Adrenal gland (tissue), 12 donors: Measurements from ENCODE around the gene PLD1. TPM values are rescaled to one million over a fixed set of nuclear protein-coding genes. Genes with fewer than 3 reads are reported as not detected.
A peak's percentile ranks its signal among the peaks of the same experiment; 100 is the strongest.
"Not testable (repeated sequence)": the region's sequence is repeated elsewhere in the genome, so short reads cannot be mapped to it uniquely, and the experiment has no call there.

ENCODE experiments used
- DNase-seq, 7 donors: peaks; one replicate each; pipeline ENCODE4 v3.0.0-alpha.2; 2019 to 2020
- H3K27ac ChIP-seq, 5 donors: fragments of 200-600 bp; sonication (generic) in 4 of 5; 1 replicate in 3 of 5; 2 replicates in 2 of 5; pipeline versions ENCODE4 v1.5.1 to v1.8.0; 2016 to 2020; ENCODE audit warnings: mild to moderate bottlenecking in 1 of 5
- H3K27me3 ChIP-seq: fragments of 200-600 bp; 2 replicates; pipeline ENCODE4 v1.8.0; 2021
- H3K36me3 ChIP-seq, 2 donors: fragments of 200-600 bp; replicated peaks in 1 of 2; 1 replicate in 1 of 2; 2 replicates in 1 of 2; pipeline versions ENCODE4 v1.5.1 to v1.8.0; 2018 to 2022
- H3K4me1 ChIP-seq, 2 donors: fragments of 200-600 bp; replicated peaks in 1 of 2; 1 replicate in 1 of 2; 2 replicates in 1 of 2; pipeline versions ENCODE4 v1.5.1 to v1.8.0; 2018 to 2021
- H3K4me3 ChIP-seq, 4 donors: fragments of 200-600 bp; sonication (generic) in 3 of 4; one replicate each; pipeline ENCODE4 v1.5.1; 2016 to 2018
- H3K9me3 ChIP-seq, 3 donors: fragments of 200-600 bp; sonication (generic) in 1 of 3; replicated peaks in 1 of 3; 1 replicate in 2 of 3; 2 replicates in 1 of 3; pipeline versions ENCODE4 v1.5.1 to v1.8.0; 2016 to 2021
- POLR2A ChIP-seq, 2 donors: fragments of 450-650 bp; IDR thresholded peaks; one replicate each; pipeline ENCODE4 v1.6.1; 2017; ENCODE audit warnings: antibody characterized with exemption in 2 of 2, mild to moderate bottlenecking in 2 of 2, moderate library complexity in 1 of 2
- WGBS, 4 donors: extraction: QIAGEN DNeasy Blood & Tissue Kit in 2 of 4; methylation state at CpG; one replicate each; pipeline versions ENCODE4 v1.1.5 to v1.1.7; 2013 to 2017; 5-methylcytosine and 5-hydroxymethylcytosine counted together
- intact Hi-C, 2 donors: fragments of 100-400 bp; cut with DNase I; formaldehyde crosslinking; loops; one replicate each; pipeline versions ENCODE4 v1.14.1 to v1.15.0; 2022 to 2023
- polyA plus RNA-seq, 3 donors: library from polyadenylated mRNA; stranded (reverse); fragments of 200-250 nt in 2 of 3; fragments of 350-450 nt in 1 of 3; fragmentation: Illumina TruSeq in 1 of 3; extraction: RNeasy Lipid Tissue Mini Kit (QIAGEN cat#74804) in 1 of 3; gene quantifications; one replicate each; pipeline ENCODE4 v1.2.3, GENCODE V29; 2013 to 2014
- total RNA-seq, 9 donors: library from RNA; depleted of rRNA in 4 of 9; stranded (reverse); fragments of >200 nt in 4 of 9; fragments of 120-200 nt in 1 of 9; fragmentation: NEBNext Ultra II Directional in 1 of 9; extraction: Animal tissue kit (Norgen Biotek cat#: 25700) in 1 of 9; gene quantifications; one replicate each; pipeline versions ENCODE4 v1.1.0 to v1.2.4, GENCODE V29; 2013 to 2023
- TF ChIP-seq, protein P1 (sequence below), 6 experiments: fragments of 450-650 bp in 4 of 6; fragments of 200-600 bp in 2 of 6; sonication (generic) in 1 of 6; IDR thresholded peaks; 1 replicate in 5 of 6; 2 replicates in 1 of 6; pipeline versions ENCODE4 v1.5.1 to v1.8.0; 2016 to 2021; ENCODE audit warnings: antibody characterized with exemption in 6 of 6, mild to moderate bottlenecking in 2 of 6, moderate library complexity in 1 of 6
- donor health status: healthy with polysubstance abuse.
- donor health status: Bipolar disorder and iron deficiency.
- donor health status: DM: yes; HTN: yes; CAD: no.
- donor health status: DM: no; HTN: no; CAD: no.
- donor health status: DM: no; HTN: no; CAD: no.
- donor health status: DM: yes; HTN: yes; CAD: no.

The PLD1 gene
- total and polyA plus RNA-seq, 12 donors, result 25.7 to 178 (median 94.5) TPM

DNA sequence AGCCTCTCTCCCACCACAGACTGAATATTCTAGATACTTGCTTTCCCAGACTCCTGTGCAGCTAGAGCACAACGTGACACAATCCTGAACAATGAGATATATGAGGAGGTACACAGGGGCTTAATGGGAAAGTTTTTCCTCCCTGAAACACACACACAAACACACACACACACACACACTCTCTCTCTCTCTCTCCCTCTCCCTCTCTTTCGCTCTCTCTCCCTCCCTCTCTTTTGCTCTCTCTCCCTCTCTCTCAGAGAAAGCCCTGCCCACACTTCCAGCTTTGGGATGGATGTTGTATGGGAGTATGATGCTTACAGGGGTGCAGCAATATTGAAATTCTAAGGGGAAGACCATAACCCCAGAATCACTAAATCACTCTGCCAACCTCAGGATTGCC, 110.1 kb downstream of the PLD1 start:
- 77 to 91% (median 86%) methylated on average over 2 of the region's 2 CpGs for WGBS, 4 donors
- Histone ChIP-seq H3K4me1 (peaks cover 6 to 12% of the 10 kb centered on the region in 2 donors), H3K27me3 (no peaks in the 10 kb centered on the region), H3K4me3 (no peak overlapping the region), H3K27ac (no peak overlapping the region), H3K9me3 (peaks cover 0 to 7% (median 4%) of the 10 kb centered on the region in 3 donors), H3K36me3 (no peaks in the 10 kb centered on the region)
- TF ChIP-seq POLR2A (IDR thresholded peaks at IDR 0.05), result no peak
- no peak for DNase-seq
- intact Hi-C loops, result loop anchor here in 1 of 2 donors (10.0 kb wide), 1 partner anchor 65 kb away; no protein-coding TSS in a partner anchor

DNA sequence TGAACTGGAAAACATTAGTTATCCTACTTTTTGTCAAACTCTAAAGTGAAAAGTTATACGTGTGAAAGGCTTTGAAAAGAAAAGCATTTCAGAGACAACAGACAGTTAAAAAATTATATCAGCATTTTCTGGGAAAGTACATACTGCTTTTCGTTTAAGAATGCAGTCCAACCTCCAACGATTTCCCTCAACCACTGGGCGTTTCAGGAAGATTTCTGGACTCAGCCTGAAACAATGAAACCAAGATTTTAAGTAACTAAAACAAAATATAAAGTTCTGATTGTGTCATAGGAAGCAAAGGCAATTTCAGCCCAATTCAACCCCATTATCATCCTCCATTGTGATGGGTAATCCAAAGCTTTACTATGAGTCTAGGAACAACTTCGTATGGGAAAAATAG, 110.7 kb downstream of the PLD1 start:
- TF ChIP-seq POLR2A (IDR thresholded peaks at IDR 0.05), result no peak
- TF ChIP-seq, protein P1, sequence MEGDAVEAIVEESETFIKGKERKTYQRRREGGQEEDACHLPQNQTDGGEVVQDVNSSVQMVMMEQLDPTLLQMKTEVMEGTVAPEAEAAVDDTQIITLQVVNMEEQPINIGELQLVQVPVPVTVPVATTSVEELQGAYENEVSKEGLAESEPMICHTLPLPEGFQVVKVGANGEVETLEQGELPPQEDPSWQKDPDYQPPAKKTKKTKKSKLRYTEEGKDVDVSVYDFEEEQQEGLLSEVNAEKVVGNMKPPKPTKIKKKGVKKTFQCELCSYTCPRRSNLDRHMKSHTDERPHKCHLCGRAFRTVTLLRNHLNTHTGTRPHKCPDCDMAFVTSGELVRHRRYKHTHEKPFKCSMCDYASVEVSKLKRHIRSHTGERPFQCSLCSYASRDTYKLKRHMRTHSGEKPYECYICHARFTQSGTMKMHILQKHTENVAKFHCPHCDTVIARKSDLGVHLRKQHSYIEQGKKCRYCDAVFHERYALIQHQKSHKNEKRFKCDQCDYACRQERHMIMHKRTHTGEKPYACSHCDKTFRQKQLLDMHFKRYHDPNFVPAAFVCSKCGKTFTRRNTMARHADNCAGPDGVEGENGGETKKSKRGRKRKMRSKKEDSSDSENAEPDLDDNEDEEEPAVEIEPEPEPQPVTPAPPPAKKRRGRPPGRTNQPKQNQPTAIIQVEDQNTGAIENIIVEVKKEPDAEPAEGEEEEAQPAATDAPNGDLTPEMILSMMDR (IDR thresholded peaks at IDR 0.05), result no peak
- no peak overlapping the region for H3K27ac ChIP-seq
- intact Hi-C loops, result no loop called here
- no peak overlapping the region for H3K4me3 ChIP-seq
- H3K9me3 ChIP-seq, result peaks cover 0 to 7% (median 4%) of the 10 kb centered on the region in 3 donors
- DNase-seq, result no peak
- H3K27me3 ChIP-seq, result no peaks in the 10 kb centered on the region
- peaks cover 10 to 18% of the 10 kb centered on the region in 2 donors for H3K4me1 ChIP-seq
- no peaks in the 10 kb centered on the region for H3K36me3 ChIP-seq
- WGBS, 4 donors, result 72 to 80% (median 76%) methylated on average over 5 of the region's 5 CpGs

- H3K4me3 ChIP-seq, result no peak overlapping the region
- H3K27me3 ChIP-seq, result no peaks in the 10 kb centered on the region
- no peak overlapping the region for H3K27ac ChIP-seq
- TF ChIP-seq POLR2A (IDR thresholded peaks at IDR 0.05), result no peak
- TF ChIP-seq, protein P1 (IDR thresholded peaks at IDR 0.05), result no peak
- intact Hi-C loops, result no loop called here
- WGBS, 4 donors, result 79 to 92% (median 88%) methylated on average over 6 of the region's 6 CpGs
- DNase-seq, result no peak
- no peaks in the 10 kb centered on the region for H3K9me3 ChIP-seq
- H3K36me3 ChIP-seq, result peaks cover 0 to 6% of the 10 kb centered on the region in 2 donors
- H3K4me1 ChIP-seq, result peaks cover 10 to 21% of the 10 kb centered on the region in 2 donors
Observed at GRCh38 chr3:171696805-171697204, 113.5 kb downstream of the PLD1 start.

- TF ChIP-seq POLR2A (IDR thresholded peaks at IDR 0.05), result no peak
- TF ChIP-seq, protein P1 (IDR thresholded peaks at IDR 0.05), result no peak
- intact Hi-C loops, result no loop called here
- no peaks in the 10 kb centered on the region for H3K9me3 ChIP-seq
- WGBS, 4 donors, result 22 to 33% (median 28%) methylated on average over 1 of the region's 1 CpG
- no peak overlapping the region for H3K4me3 ChIP-seq
- peak overlapping the region in 1 of 5 donors; percentile 6 for H3K27ac ChIP-seq
- peaks cover 10 to 21% of the 10 kb centered on the region in 2 donors for H3K4me1 ChIP-seq
- H3K27me3 ChIP-seq, result no peaks in the 10 kb centered on the region
- H3K36me3 ChIP-seq, result peaks cover 0 to 9% of the 10 kb centered on the region in 2 donors
- no peak for DNase-seq
Observed at GRCh38 chr3:171695426-171695825, 114.9 kb downstream of the PLD1 start.

GRCh38 chr3:171694888-171695287, 115.4 kb downstream of the PLD1 start:
- intact Hi-C loops, result no loop called here

GRCh38 chr3:171692551-171692950, 117.7 kb downstream of the PLD1 start:
- WGBS, 4 donors, result 90 to 96% (median 96%) methylated on average over 9 of the region's 9 CpGs
- H3K36me3 ChIP-seq, DNase-seq, H3K27ac ChIP-seq, H3K4me3 ChIP-seq, H3K27me3 ChIP-seq, H3K9me3 ChIP-seq, intact Hi-C loops: not testable (repeated sequence)
- H3K4me1 ChIP-seq, result peaks cover 14 to 30% of the 10 kb centered on the region in 2 donors

More at GRCh38 chr3:171694888-171695287, 115.4 kb downstream of the PLD1 start:
- H3K27me3 ChIP-seq, result no peaks in the 10 kb centered on the region
- 86 to 94% (median 90%) methylated on average over 1 of the region's 1 CpG for WGBS, 4 donors
- no peak for TF ChIP-seq POLR2A (IDR thresholded peaks at IDR 0.05)
- TF ChIP-seq, protein P1 (IDR thresholded peaks at IDR 0.05), result no peak
- no peak overlapping the region for H3K4me3 ChIP-seq
- peaks cover 0 to 9% of the 10 kb centered on the region in 2 donors for H3K36me3 ChIP-seq
- no peaks in the 10 kb centered on the region for H3K9me3 ChIP-seq
- no peak for DNase-seq
- H3K27ac ChIP-seq, result no peak overlapping the region
- peaks cover 10 to 21% of the 10 kb centered on the region in 2 donors for H3K4me1 ChIP-seq
